Measurements from ENCODE around the gene ASXL1.

GRCh38 chr20:32445539-32446273 lies 87.6 kb downstream of the ASXL1 start:
- TF ChIP-seq, protein P1, sequence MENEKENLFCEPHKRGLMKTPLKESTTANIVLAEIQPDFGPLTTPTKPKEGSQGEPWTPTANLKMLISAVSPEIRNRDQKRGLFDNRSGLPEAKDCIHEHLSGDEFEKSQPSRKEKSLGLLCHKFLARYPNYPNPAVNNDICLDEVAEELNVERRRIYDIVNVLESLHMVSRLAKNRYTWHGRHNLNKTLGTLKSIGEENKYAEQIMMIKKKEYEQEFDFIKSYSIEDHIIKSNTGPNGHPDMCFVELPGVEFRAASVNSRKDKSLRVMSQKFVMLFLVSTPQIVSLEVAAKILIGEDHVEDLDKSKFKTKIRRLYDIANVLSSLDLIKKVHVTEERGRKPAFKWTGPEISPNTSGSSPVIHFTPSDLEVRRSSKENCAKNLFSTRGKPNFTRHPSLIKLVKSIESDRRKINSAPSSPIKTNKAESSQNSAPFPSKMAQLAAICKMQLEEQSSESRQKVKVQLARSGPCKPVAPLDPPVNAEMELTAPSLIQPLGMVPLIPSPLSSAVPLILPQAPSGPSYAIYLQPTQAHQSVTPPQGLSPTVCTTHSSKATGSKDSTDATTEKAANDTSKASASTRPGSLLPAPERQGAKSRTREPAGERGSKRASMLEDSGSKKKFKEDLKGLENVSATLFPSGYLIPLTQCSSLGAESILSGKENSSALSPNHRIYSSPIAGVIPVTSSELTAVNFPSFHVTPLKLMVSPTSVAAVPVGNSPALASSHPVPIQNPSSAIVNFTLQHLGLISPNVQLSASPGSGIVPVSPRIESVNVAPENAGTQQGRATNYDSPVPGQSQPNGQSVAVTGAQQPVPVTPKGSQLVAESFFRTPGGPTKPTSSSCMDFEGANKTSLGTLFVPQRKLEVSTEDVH (IDR thresholded peaks at IDR 0.05; ENCODE audit: low read depth, partially characterized antibody) = no peak
- TF ChIP-seq, protein P2, sequence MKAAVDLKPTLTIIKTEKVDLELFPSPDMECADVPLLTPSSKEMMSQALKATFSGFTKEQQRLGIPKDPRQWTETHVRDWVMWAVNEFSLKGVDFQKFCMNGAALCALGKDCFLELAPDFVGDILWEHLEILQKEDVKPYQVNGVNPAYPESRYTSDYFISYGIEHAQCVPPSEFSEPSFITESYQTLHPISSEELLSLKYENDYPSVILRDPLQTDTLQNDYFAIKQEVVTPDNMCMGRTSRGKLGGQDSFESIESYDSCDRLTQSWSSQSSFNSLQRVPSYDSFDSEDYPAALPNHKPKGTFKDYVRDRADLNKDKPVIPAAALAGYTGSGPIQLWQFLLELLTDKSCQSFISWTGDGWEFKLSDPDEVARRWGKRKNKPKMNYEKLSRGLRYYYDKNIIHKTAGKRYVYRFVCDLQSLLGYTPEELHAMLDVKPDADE (conservative IDR thresholded peaks at IDR 0.05; ENCODE audit: control insufficient read depth, low read depth, low read length) = no peak
- TF ChIP-seq ARHGAP35 (IDR thresholded peaks at IDR 0.05; ENCODE audit: partially characterized antibody) = no peak
- no peak for TF ChIP-seq ZNF57 (CRISPR knock-in tag; IDR thresholded peaks at IDR 0.05)
- TF ChIP-seq, protein P3, sequence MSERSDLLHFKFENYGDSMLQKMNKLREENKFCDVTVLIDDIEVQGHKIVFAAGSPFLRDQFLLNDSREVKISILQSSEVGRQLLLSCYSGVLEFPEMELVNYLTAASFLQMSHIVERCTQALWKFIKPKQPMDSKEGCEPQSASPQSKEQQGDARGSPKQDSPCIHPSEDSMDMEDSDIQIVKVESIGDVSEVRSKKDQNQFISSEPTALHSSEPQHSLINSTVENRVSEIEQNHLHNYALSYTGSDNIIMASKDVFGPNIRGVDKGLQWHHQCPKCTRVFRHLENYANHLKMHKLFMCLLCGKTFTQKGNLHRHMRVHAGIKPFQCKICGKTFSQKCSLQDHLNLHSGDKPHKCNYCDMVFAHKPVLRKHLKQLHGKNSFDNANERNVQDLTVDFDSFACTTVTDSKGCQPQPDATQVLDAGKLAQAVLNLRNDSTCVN (CRISPR knock-in tag; IDR thresholded peaks at IDR 0.05) = no peak
- TF ChIP-seq SNIP1 (IDR thresholded peaks at IDR 0.05; ENCODE audit: low read depth) = no peak
- no peak for TF ChIP-seq ARID1B (IDR thresholded peaks at IDR 0.05)
- TF ChIP-seq POLR2A (conservative IDR thresholded peaks at IDR 0.05) = no peak
- TF ChIP-seq CCAR2 (IDR thresholded peaks at IDR 0.05; ENCODE audit: low read depth, low read length) = no peak
- no peak for TF ChIP-seq NR2C2 (CRISPR knock-in tag; IDR thresholded peaks at IDR 0.05)
- no peak for TF ChIP-seq NR2C2 (tag; IDR thresholded peaks at IDR 0.05)
- no peak for TF ChIP-seq ARNT (IDR thresholded peaks at IDR 0.05)
- TF ChIP-seq ZNF253 (CRISPR knock-in tag; conservative IDR thresholded peaks at IDR 0.05) = no peak
